GM19455 (cell line): Measurements from ENCODE around the gene CA7.
"Not testable (repeated sequence)": the region's sequence is repeated elsewhere in the genome, so short reads cannot be mapped to it uniquely, and the experiment has no call there.

ENCODE experiments used
- ATAC-seq: cut with Tn5 transposase; IDR thresholded peaks from one replicate; pipeline ENCODE4 v1.9.1; 2021; ENCODE audit not compliant: unreplicated experiment

CA7 gene

GRCh38 chr16:66846266-66846665, 2.1 kb downstream of the CA7 start:
- ATAC-seq: no peak

GRCh38 chr16:66846831-66847230, 2.6 kb downstream of the CA7 start:
- no peak for ATAC-seq

GRCh38 chr16:66847533-66848067, 3.4 kb downstream of the CA7 start:
- no peak for ATAC-seq

- no peak for ATAC-seq
Measured at GRCh38 chr16:66848172-66848571, 4.0 kb downstream of the CA7 start.

- no peak for ATAC-seq
Measured at GRCh38 chr16:66849021-66849420, 4.8 kb downstream of the CA7 start.

GRCh38 chr16:66849549-66849948, 5.3 kb downstream of the CA7 start:
- ATAC-seq: no peak

GRCh38 chr16:66850115-66850815, 6.1 kb downstream of the CA7 start:
- no peak for ATAC-seq

GRCh38 chr16:66851166-66851964, 7.2 kb downstream of the CA7 start:
- ATAC-seq: no peak

- no peak for ATAC-seq
Measured at GRCh38 chr16:66853261-66854139, 9.3 kb downstream of the CA7 start.

- no peak for ATAC-seq
Measured at GRCh38 chr16:66856184-66856730, 12.0 kb downstream of the CA7 start.

- no peak for ATAC-seq
Measured at GRCh38 chr16:66856801-66857200, 12.6 kb downstream of the CA7 start.

GRCh38 chr16:66857437-66857836, 13.2 kb downstream of the CA7 start:
- no peak for ATAC-seq

GRCh38 chr16:66858740-66859396, 14.7 kb downstream of the CA7 start:
- no peak for ATAC-seq

- ATAC-seq: no peak
Measured at GRCh38 chr16:66859397-66860068, 15.3 kb downstream of the CA7 start.

- no peak for ATAC-seq
Measured at GRCh38 chr16:66862023-66862520, 17.9 kb downstream of the CA7 start.

- no peak for ATAC-seq
Measured at GRCh38 chr16:66863707-66864106, 19.5 kb downstream of the CA7 start.

- ATAC-seq: no peak
Measured at GRCh38 chr16:66869424-66869823, 25.2 kb downstream of the CA7 start.

GRCh38 chr16:66871363-66871762, 27.1 kb downstream of the CA7 start:
- not testable (repeated sequence) for ATAC-seq

GRCh38 chr16:66871840-66872239, 27.6 kb downstream of the CA7 start:
- ATAC-seq: no peak

- no peak for ATAC-seq
Measured at GRCh38 chr16:66872559-66872942, 28.3 kb downstream of the CA7 start.
